Endothelial cell of umbilical vein (primary cell): ENCODE results near the gene SLC30A3. TPM values are rescaled to one million over a fixed set of nuclear protein-coding genes. Genes with fewer than 3 reads are reported as not detected.
"Not testable (repeated sequence)": the region's sequence is repeated elsewhere in the genome, so short reads cannot be mapped to it uniquely, and the experiment has no call there.

Experiments used
- BruUV-seq: library from RNA; stranded (reverse); fragments of 400-500 nt; replicated peaks from 2 replicates; lab custom pipeline; 2021; lab: Mats Ljungman, UMichigan
- CTCF ChIA-PET: fragments of 300-600, 350-600 bp; sonication (Branson Sonifier 250); formaldehyde crosslinking; loops from one replicate; lab custom pipeline; 2021; ENCODE audit warnings: antibody characterized with exemption, inconsistent platforms; lab: Charles Lee
- POLR2A ChIA-PET: fragments of 300-600, 350-600 bp; sonication (Branson Sonifier 250); formaldehyde crosslinking; loops from one replicate; lab custom pipeline; 2021; ENCODE audit warnings: antibody characterized with exemption, inconsistent platforms; lab: Charles Lee
- DNase-seq: peaks from one replicate; pipeline ENCODE4 v3.0.0-alpha.2; 2011; ENCODE audit warnings: low read depth, low spot score
- FAIRE-seq: peaks from 2 replicates; lab custom pipeline; 2011; peaks lifted over from hg19 to GRCh38; lab: Jason Lieb, UNC
- H2AFZ ChIP-seq: 2 replicates; pipeline ENCODE4 v1.6.0; 2012; ENCODE audit warnings: low read depth, low read length, control low read depth, inconsistent platforms
- H3K27ac ChIP-seq: 2 replicates; pipeline ENCODE4 v1.5.1; 2011; ENCODE audit warnings: low read depth, mild to moderate bottlenecking, control low read depth, low read length, moderate library complexity; ENCODE audit not compliant: insufficient read depth
- H3K27me3 ChIP-seq, 2 experiments: 2 replicates each; pipeline versions ENCODE4 v1.6.0 to v1.6.1; 2011; ENCODE audit warnings: low read length in 2 of 2, mixed read lengths in 1 of 2; ENCODE audit not compliant: control insufficient read depth in 2 of 2, insufficient read depth in 2 of 2
- H3K36me3 ChIP-seq, 2 experiments: 2 replicates in 1 of 2; 3 replicates in 1 of 2; pipeline ENCODE4 v1.5.1; 2011; ENCODE audit warnings: low read length in 2 of 2, mild to moderate bottlenecking in 1 of 2, moderate library complexity in 1 of 2; ENCODE audit not compliant: control insufficient read depth in 2 of 2, insufficient read depth in 2 of 2; ENCODE audit errors: extremely low read depth in 1 of 2
- H3K4me1 ChIP-seq: 3 replicates; pipeline ENCODE4 v1.5.1; 2011; ENCODE audit warnings: mild to moderate bottlenecking, low read length; ENCODE audit not compliant: control insufficient read depth, insufficient read depth; ENCODE audit errors: extremely low read depth
- H3K4me2 ChIP-seq: 2 replicates; pipeline ENCODE4 v1.6.1; 2011; ENCODE audit warnings: low read length, control low read depth, mixed read lengths; ENCODE audit not compliant: insufficient read depth
- H3K4me3 ChIP-seq, 3 experiments: fragments of 200-600 bp in 1 of 3; sonication (generic), shearing (Covaris generic) in 1 of 3; replicated peaks in 1 of 3; 2 replicates each; pipeline ENCODE4 v1.5.1; 2011 to 2016; ENCODE audit warnings: control low read depth in 3 of 3, low read length in 3 of 3, mild to moderate bottlenecking in 2 of 3, inconsistent platforms in 1 of 3, low read depth in 1 of 3, moderate library complexity in 1 of 3; ENCODE audit not compliant: insufficient read depth in 1 of 3
- H3K79me2 ChIP-seq: 2 replicates; pipeline ENCODE4 v1.6.0; 2012; ENCODE audit warnings: low read length, inconsistent platforms; ENCODE audit not compliant: control insufficient read depth, insufficient read depth
- H3K9ac ChIP-seq: replicated peaks from 2 replicates; pipeline ENCODE3; 2011; ENCODE audit warnings: low read length, control low read depth; ENCODE audit not compliant: insufficient read depth; ENCODE audit errors: extremely low read depth
- H3K9me1 ChIP-seq: replicated peaks from 3 replicates; pipeline ENCODE4 v1.6.0; 2011; ENCODE audit warnings: mild to moderate bottlenecking, low read length; ENCODE audit not compliant: control insufficient read depth, insufficient read depth; ENCODE audit errors: extremely low read depth
- H3K9me3 ChIP-seq: replicated peaks from 2 replicates; pipeline ENCODE4 v1.5.1; 2012; ENCODE audit warnings: low read length, inconsistent platforms; ENCODE audit not compliant: control insufficient read depth, insufficient read depth
- H4K20me1 ChIP-seq: replicated peaks from 2 replicates; pipeline ENCODE3; 2011; ENCODE audit warnings: mild to moderate bottlenecking, low read length; ENCODE audit not compliant: control insufficient read depth, insufficient read depth; ENCODE audit errors: extremely low read depth
- FOS ChIP-seq: IDR thresholded peaks from 2 replicates; pipeline ENCODE4 v1.6.1; 2011; ENCODE audit warnings: mild to moderate bottlenecking, low read length, moderate library complexity, borderline replicate concordance; ENCODE audit not compliant: insufficient read depth
- MAX ChIP-seq: IDR thresholded peaks from 2 replicates; pipeline ENCODE4 v1.6.1; 2011; ENCODE audit not compliant: insufficient read depth, insufficient read length
- MYC ChIP-seq: IDR thresholded peaks from one replicate; pipeline ENCODE4 v1.6.1; 2011; ENCODE audit warnings: mild to moderate bottlenecking, low read depth, low read length
- POLR2A ChIP-seq: IDR thresholded peaks from 2 replicates; pipeline ENCODE4 v1.6.1; 2012; ENCODE audit warnings: low read depth, mild to moderate bottlenecking, control low read depth, low read length
- dilution Hi-C: fragments of 300-500 bp; cut with MboI; formaldehyde crosslinking; loops from one replicate; pipeline ENCODE4 v1.15.0; 2019; ENCODE audit warnings: low sequenced_read_pairs; ENCODE audit not compliant: extremely low pct_ligation_motif_present
- intact Hi-C: fragments of 100-400 bp; cut with micrococcal nuclease; formaldehyde crosslinking; loops from one replicate; pipeline ENCODE4 v1.10.0; 2022
- polyA plus RNA-seq, 4 experiments: library from polyadenylated mRNA; depleted of rRNA in 3 of 4; stranded (reverse) in 3 of 4; unstranded in 1 of 4; fragments of >200 nt; gene quantifications; 2 replicates each; pipeline versions ENCODE4 v1.2.1 to v1.2.3, GENCODE V29; 2011 to 2012; ENCODE audit warnings: missing spikeins in 1 of 4
- total RNA-seq: library from RNA; stranded (reverse); gene quantifications from 2 replicates; pipeline ENCODE4 v1.2.3, GENCODE V29; 2021

The SLC30A3 gene
- total and polyA plus RNA-seq, 2 donors (not counting 3 experiments of a cell fraction or from before 2014, with no cell fraction given), result 16.7 to 63.9 TPM

- DNase-seq (no peak), FAIRE-seq (no peak)
- no TSS peak for BruUV-seq
- Histone ChIP-seq H3K27me3 (peaks cover 0 to 5% of the 10 kb centered on the region in 2 experiments), H2AFZ (no peak within 1 kb of the TSS), H3K4me1 (peaks cover 6% of the 10 kb centered on the region), H3K9me1 (no peaks in the 10 kb centered on the region), H3K36me3 (no peaks in the 10 kb centered on the region), H3K27ac (no peak within 1 kb of the TSS), H3K4me2 (no peak within 1 kb of the TSS), H3K9ac (no peak within 1 kb of the TSS), H3K4me3 (no peak within 1 kb of the TSS), H4K20me1 (no peaks in the 10 kb centered on the region), H3K9me3 (no peaks in the 10 kb centered on the region), H3K79me2 (no peaks in the 10 kb centered on the region)
- intact Hi-C loops, result no loop called here
- POLR2A ChIA-PET, result no interaction called here
- TF ChIP-seq MAX (no peak), MYC (no peak), POLR2A (no peak), FOS (no peak)
- dilution Hi-C loops, result no loop called here
- CTCF ChIA-PET, result interaction anchor here (0.8 to 9.1 kb wide), 3 partner anchors 10 to 28 kb away, joined by 3 to 143 read pairs (median 6); partner anchors contain the start of gene SLC30A3
Observed at GRCh38 chr2:27275211-27276150, 12.6 kb upstream of the SLC30A3 start, which contains the start of gene DNAJC5G. Gene DNAJC5G (plus strand): TSS chr2:27275433. CDS start chr2:27276729, 1,296 bp downstream.

- H3K9me1 ChIP-seq, DNase-seq, H3K27ac ChIP-seq, FAIRE-seq, intact Hi-C loops, H4K20me1 ChIP-seq, H3K9me3 ChIP-seq, H3K79me2 ChIP-seq, H3K4me1 ChIP-seq, H3K4me2 ChIP-seq, H3K27me3 ChIP-seq, H3K4me3 ChIP-seq, H3K9ac ChIP-seq, H3K36me3 ChIP-seq, dilution Hi-C loops, H2AFZ ChIP-seq, BruUV-seq: not testable (repeated sequence)
- CTCF ChIA-PET, result interaction anchor here (1.5 to 3.2 kb wide), 3 partner anchors 8 to 30 kb away, joined by 4 to 13 read pairs (median 5); partner anchors contain the start of gene SLC30A3
- POLR2A ChIA-PET, result interaction anchor here (0.7 kb wide), 2 partner anchors 492 to 1249 kb away, joined by 3 to 5 read pairs; no protein-coding TSS in a partner anchor
Observed at GRCh38 chr2:27272537-27273522, 10.0 kb upstream of the SLC30A3 start.
